ENCODE measurements around the gene ADAM19. TPM values are rescaled to one million over a fixed set of nuclear protein-coding genes. Genes with fewer than 3 reads are reported as not detected.

ADAM19 gene
- total RNA-seq, 3 donors from 2014 or later, result 1.9 to 3.6 (median 3.5) TPM

DNA sequence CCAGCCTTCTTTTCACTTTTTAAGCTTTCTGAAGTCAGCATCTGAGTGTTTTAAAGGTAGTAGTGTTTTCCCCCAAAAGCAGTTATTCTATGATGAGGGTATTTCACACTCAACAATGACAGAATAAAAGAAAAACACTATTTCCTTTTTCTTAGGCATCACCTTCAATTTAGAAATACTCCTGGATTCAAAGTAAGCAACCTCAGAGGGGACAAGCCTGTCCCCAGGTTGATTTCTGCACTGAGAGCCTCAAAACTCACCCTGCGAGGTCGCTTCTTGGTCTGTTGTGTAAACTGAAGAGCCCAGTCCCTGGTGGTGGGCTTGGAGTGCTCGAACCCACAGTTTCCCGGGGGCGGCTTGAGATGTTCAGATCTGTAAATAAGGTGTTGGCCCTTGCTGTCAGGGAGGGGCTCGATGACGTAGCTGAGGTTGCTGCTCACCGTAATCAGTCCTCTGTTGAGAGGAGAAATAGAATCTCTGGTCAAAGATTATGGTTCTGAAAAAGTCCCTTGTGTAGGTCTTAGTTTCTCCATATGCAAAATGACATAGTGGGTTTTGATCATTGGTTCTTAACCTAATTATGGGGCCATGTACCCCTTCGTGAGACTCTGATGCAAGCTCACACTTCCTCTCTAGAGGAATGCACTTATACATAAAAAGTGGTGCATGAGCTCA, 55.9 kb downstream of the ADAM19 start:
- TF ChIP-seq POLR2AphosphoS5 (IDR thresholded peaks at IDR 0.05) (no peak), POLR2A (IDR thresholded peaks at IDR 0.05) (no peak)
- TF ChIP-seq, protein P1, sequence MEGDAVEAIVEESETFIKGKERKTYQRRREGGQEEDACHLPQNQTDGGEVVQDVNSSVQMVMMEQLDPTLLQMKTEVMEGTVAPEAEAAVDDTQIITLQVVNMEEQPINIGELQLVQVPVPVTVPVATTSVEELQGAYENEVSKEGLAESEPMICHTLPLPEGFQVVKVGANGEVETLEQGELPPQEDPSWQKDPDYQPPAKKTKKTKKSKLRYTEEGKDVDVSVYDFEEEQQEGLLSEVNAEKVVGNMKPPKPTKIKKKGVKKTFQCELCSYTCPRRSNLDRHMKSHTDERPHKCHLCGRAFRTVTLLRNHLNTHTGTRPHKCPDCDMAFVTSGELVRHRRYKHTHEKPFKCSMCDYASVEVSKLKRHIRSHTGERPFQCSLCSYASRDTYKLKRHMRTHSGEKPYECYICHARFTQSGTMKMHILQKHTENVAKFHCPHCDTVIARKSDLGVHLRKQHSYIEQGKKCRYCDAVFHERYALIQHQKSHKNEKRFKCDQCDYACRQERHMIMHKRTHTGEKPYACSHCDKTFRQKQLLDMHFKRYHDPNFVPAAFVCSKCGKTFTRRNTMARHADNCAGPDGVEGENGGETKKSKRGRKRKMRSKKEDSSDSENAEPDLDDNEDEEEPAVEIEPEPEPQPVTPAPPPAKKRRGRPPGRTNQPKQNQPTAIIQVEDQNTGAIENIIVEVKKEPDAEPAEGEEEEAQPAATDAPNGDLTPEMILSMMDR (IDR thresholded peaks at IDR 0.05), result no peak
- no peak for DNase-seq (ENCODE audit: low spot score in 2 of 2)
- no peaks in the 10 kb centered on the region for H3K9me3 ChIP-seq
- intact Hi-C loops (cut with DNase I; ENCODE audit: low total_unique reads), result no loop called here
- H3K27ac ChIP-seq, result no peak overlapping the region
- no peaks in the 10 kb centered on the region for H3K27me3 ChIP-seq
- H3K36me3 ChIP-seq, result no peaks in the 10 kb centered on the region
- no peak overlapping the region for H3K4me3 ChIP-seq
- no peaks in the 10 kb centered on the region for H3K4me1 ChIP-seq

DNA sequence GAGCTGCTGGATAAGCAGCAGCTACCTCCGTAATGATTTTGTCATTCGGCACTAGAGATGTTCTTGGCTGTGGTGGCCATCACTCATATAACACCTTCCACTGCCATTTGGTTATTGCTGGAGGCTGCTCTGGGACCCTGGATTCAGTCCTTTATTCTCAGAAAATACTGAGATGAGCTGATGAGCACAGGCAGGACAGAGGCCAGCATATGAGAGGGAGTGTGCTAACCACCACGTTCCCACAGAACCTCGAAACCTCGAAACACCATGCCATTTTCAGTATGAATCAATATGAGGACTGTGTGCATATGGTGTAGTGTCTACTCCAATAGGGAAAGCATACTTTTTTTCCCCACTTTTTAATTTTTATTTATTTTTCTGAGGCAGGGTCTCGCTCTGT, 56.6 kb downstream of the ADAM19 start:
- no peak overlapping the region for H3K27ac ChIP-seq
- DNase-seq (ENCODE audit: low spot score in 2 of 2), result no peak
- H3K27me3 ChIP-seq, result no peaks in the 10 kb centered on the region
- no peaks in the 10 kb centered on the region for H3K9me3 ChIP-seq
- H3K36me3 ChIP-seq, result no peaks in the 10 kb centered on the region
- no peaks in the 10 kb centered on the region for H3K4me1 ChIP-seq
- intact Hi-C loops (cut with DNase I; ENCODE audit: low total_unique reads), result no loop called here
- no peak overlapping the region for H3K4me3 ChIP-seq
- TF ChIP-seq POLR2A (IDR thresholded peaks at IDR 0.05) (no peak), POLR2AphosphoS5 (IDR thresholded peaks at IDR 0.05) (no peak)
- TF ChIP-seq, protein P1 (IDR thresholded peaks at IDR 0.05), result no peak

DNA sequence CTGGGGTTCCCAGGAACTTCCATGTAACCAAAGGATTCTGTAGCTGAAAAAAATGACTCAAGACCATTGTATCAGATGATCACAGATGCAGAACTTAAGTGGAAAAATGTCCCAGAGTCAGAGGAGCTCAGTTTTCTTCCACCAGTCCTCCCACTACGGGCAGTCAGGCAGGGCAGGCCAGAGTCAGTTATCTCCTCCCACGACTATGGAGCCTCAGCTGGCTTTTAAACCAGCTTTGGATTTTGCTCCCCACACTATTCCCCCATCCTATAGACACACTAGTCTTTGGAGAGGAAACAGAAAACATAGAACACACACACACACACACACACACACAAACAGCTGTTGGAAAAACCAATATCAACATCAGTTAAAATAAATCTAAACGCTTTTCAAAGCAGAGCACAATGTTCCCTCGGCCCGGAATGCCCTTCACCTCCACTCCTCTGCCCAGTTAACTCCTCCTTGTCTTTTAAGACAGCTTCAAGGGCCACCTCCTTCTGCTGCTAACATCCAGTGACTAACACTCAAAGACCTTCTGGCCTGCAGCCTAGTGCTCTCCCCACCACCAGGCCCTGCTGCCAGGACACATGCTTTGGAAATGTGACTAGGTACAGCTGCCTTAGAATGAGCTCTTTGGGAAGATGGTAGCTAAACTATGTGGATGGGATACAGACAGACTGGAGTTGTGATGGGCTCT, 58.8 kb downstream of the ADAM19 start:
- H3K4me3 ChIP-seq, result no peak overlapping the region
- DNase-seq (ENCODE audit: low spot score in 2 of 2), result no peak
- peak overlapping the region; percentile 3 to 41 for H3K27ac ChIP-seq
- no peaks in the 10 kb centered on the region for H3K4me1 ChIP-seq
- no peaks in the 10 kb centered on the region for H3K27me3 ChIP-seq
- H3K36me3 ChIP-seq, result no peaks in the 10 kb centered on the region
- intact Hi-C loops (cut with DNase I; ENCODE audit: low total_unique reads), result no loop called here
- H3K9me3 ChIP-seq, result no peaks in the 10 kb centered on the region
- TF ChIP-seq, protein P1 (IDR thresholded peaks at IDR 0.05), result no peak
- TF ChIP-seq POLR2AphosphoS5 (IDR thresholded peaks at IDR 0.05) (no peak), POLR2A (IDR thresholded peaks at IDR 0.05) (no peak)

DNA sequence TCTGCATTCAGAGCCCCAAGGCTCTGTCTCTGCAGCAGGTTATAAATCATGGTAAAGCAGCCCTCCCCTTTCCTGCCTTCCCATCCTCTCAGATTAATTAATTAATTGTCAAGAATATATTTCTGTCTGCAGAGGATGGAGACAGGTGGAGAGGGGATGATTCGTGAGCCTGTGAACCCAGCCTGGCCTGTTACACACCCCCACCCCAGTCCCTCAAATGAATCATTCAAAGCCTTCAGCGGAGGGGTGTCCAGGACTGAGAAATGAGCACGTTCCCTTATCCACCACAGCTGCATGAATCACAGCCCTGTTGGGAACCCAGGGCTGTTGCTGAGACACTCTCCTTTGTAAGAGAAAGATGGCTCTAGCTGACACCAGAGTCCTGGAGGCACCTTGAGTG, 59.6 kb downstream of the ADAM19 start:
- H3K4me3 ChIP-seq, result no peak overlapping the region
- no peaks in the 10 kb centered on the region for H3K9me3 ChIP-seq
- no peak for TF ChIP-seq POLR2AphosphoS5 (IDR thresholded peaks at IDR 0.05)
- TF ChIP-seq POLR2A (IDR thresholded peaks at IDR 0.05), result no peak
- TF ChIP-seq, protein P1 (IDR thresholded peaks at IDR 0.05), result no peak
- no peak for DNase-seq (ENCODE audit: low spot score in 2 of 2)
- H3K27ac ChIP-seq, result peak overlapping the region in 1 of 2 donors; percentile 41
- intact Hi-C loops (cut with DNase I; ENCODE audit: low total_unique reads), result no loop called here
- no peaks in the 10 kb centered on the region for H3K27me3 ChIP-seq
- no peaks in the 10 kb centered on the region for H3K36me3 ChIP-seq
- H3K4me1 ChIP-seq, result no peaks in the 10 kb centered on the region

DNA sequence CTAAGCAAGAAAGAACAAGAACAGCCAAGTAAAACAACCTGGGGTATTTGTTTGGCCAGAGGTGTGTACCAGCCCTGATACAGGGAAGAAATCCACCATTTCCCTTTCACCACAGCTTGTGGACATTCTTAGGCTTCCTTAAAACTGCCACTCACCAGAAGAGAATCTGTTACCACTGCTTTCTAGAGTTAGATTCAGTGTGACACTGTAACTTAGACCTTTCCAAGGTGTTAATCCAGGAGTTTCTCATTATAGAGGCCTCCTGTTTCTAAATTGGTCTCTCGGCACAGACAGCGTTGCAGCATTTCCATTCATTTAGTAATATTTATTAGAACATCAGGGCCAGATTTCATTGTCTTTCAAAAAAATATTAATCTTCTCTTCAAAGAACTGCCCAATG, 60.6 kb downstream of the ADAM19 start:
- TF ChIP-seq POLR2AphosphoS5 (IDR thresholded peaks at IDR 0.05) (no peak), POLR2A (IDR thresholded peaks at IDR 0.05) (no peak)
- TF ChIP-seq, protein P1 (IDR thresholded peaks at IDR 0.05), result no peak
- no peaks in the 10 kb centered on the region for H3K27me3 ChIP-seq
- DNase-seq (ENCODE audit: low spot score in 2 of 2), result no peak
- intact Hi-C loops (cut with DNase I; ENCODE audit: low total_unique reads), result no loop called here
- no peak overlapping the region for H3K27ac ChIP-seq
- no peaks in the 10 kb centered on the region for H3K36me3 ChIP-seq
- no peaks in the 10 kb centered on the region for H3K9me3 ChIP-seq
- H3K4me1 ChIP-seq, result no peaks in the 10 kb centered on the region
- H3K4me3 ChIP-seq, result no peak overlapping the region

Measured in breast epithelium (tissue), 4 donors.